Measurements from ENCODE around the gene UNG. TPM values are rescaled to one million over a fixed set of nuclear protein-coding genes. Genes with fewer than 3 reads are reported as not detected.
"Not testable (repeated sequence)": the region's sequence is repeated elsewhere in the genome, so short reads cannot be mapped to it uniquely, and the experiment has no call there.

UNG gene
- total RNA-seq, 1 experiment from 2014 or later, result 67.5 TPM

GRCh38 chr12:109131154-109132050 lies 34.0 kb downstream of the UNG start:
- Histone ChIP-seq H3K4me3 (no peak overlapping the region), H3K9me3 (peaks cover 5% of the 10 kb centered on the region), H3K36me3 (no peaks in the 10 kb centered on the region), H3K27me3 (no peaks in the 10 kb centered on the region)
- no peak for DNase-seq

GRCh38 chr12:109134186-109134917 lies 37.0 kb downstream of the UNG start:
- DNase-seq, result peak; percentile 48
- no peak overlapping the region for H3K4me3 ChIP-seq
- H3K36me3 ChIP-seq, result no peaks in the 10 kb centered on the region
- no peaks in the 10 kb centered on the region for H3K27me3 ChIP-seq
- peaks cover 6% of the 10 kb centered on the region for H3K9me3 ChIP-seq

DNA sequence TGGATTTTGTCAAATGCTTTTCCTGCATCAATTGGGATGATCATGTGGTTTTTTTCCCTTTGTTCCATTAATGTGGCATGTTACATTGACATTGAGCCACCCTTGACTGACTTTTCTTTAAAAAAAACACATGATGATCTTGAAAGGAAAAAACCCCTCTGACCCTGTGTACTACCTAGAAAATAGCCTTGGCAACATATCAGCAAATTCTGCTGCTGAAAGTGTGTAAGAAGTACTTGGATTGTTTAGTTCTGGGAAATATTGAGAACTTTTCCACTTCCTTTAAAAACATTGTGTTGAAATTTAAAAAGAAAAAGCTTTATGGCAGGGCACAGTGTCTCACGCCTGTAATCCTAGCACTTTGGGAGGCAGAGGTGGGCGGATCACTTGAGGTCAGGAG lies 39.7 kb downstream of the UNG start:
- H3K27me3 ChIP-seq, result no peaks in the 10 kb centered on the region
- DNase-seq, result no peak
- H3K36me3 ChIP-seq, result no peaks in the 10 kb centered on the region
- H3K4me3 ChIP-seq, result no peak overlapping the region
- peaks cover 6% of the 10 kb centered on the region for H3K9me3 ChIP-seq

DNA sequence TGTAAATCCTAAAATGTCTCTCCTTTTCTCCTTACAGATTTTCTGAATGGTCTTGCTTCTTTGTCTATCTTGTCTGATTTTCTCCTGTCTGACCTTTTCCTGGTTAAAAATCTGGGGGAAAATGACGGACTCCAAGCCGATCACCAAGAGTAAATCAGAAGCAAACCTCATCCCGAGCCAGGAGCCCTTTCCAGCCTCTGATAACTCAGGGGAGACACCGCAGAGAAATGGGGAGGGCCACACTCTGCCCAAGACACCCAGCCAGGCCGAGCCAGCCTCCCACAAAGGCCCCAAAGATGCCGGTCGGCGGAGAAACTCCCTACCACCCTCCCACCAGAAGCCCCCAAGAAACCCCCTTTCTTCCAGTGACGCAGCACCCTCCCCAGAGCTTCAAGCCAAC lies 42.0 kb downstream of the UNG start:
- DNase-seq, result no peak
- Histone ChIP-seq H3K9me3 (peaks cover 6% of the 10 kb centered on the region), H3K27me3 (no peaks in the 10 kb centered on the region), H3K4me3 (no peak overlapping the region), H3K36me3 (no peaks in the 10 kb centered on the region)

GRCh38 chr12:109139791-109140190 lies 42.4 kb downstream of the UNG start:
- no peak for DNase-seq
- no peaks in the 10 kb centered on the region for H3K27me3 ChIP-seq
- H3K4me3 ChIP-seq, result no peak overlapping the region
- H3K9me3 ChIP-seq, result peaks cover 6% of the 10 kb centered on the region
- H3K36me3 ChIP-seq, result no peaks in the 10 kb centered on the region

- Histone ChIP-seq H3K9me3 (peaks cover 6% of the 10 kb centered on the region), H3K4me3 (no peak overlapping the region), H3K27me3 (no peaks in the 10 kb centered on the region), H3K36me3 (no peaks in the 10 kb centered on the region)
- DNase-seq, result no peak
Measured at GRCh38 chr12:109140560-109140959, 43.2 kb downstream of the UNG start.

- DNase-seq, result no peak
- no peaks in the 10 kb centered on the region for H3K27me3 ChIP-seq
- H3K36me3 ChIP-seq, result no peaks in the 10 kb centered on the region
- no peaks in the 10 kb centered on the region for H3K9me3 ChIP-seq
- no peak overlapping the region for H3K4me3 ChIP-seq
Measured at GRCh38 chr12:109144224-109144623, 46.8 kb downstream of the UNG start.

GRCh38 chr12:109147126-109147525 lies 49.7 kb downstream of the UNG start:
- not testable (repeated sequence) for H3K4me3 ChIP-seq, H3K9me3 ChIP-seq, H3K27me3 ChIP-seq, H3K36me3 ChIP-seq, DNase-seq

GRCh38 chr12:109147954-109148353 lies 50.6 kb downstream of the UNG start:
- no peak overlapping the region for H3K4me3 ChIP-seq
- no peak for DNase-seq
- no peaks in the 10 kb centered on the region for H3K27me3 ChIP-seq
- H3K36me3 ChIP-seq, result no peaks in the 10 kb centered on the region
- no peaks in the 10 kb centered on the region for H3K9me3 ChIP-seq

DNA sequence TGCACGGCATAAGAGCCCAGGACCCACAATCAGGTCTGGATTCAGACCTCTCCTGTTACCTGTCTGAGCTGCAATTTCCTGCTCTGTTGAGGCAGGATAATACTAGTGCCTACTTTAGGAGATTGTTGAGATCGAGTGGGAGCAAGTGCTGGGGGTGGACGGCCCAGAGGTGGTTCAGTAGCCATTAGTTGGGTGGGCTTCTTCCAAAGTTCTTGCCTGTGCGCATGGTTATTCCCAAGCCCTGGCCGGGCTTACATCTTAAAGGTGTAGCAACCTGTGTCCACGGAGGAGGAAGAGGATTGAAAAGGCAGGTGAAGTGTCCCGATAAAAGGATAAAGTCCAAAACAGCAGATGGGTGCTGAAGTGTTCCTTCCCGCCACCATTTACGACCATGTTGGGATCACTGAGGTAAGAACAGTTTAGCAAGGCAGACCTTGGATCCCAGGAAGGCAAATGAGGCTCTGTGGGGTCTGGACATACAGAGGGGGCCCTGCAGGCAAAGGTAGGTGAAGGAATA lies 52.8 kb downstream of the UNG start:
- DNase-seq, result no peak
- Histone ChIP-seq H3K4me3 (no peak overlapping the region), H3K36me3 (no peaks in the 10 kb centered on the region), H3K27me3 (no peaks in the 10 kb centered on the region), H3K9me3 (no peaks in the 10 kb centered on the region)

GRCh38 chr12:109151457-109151856 lies 54.1 kb downstream of the UNG start:
- Histone ChIP-seq H3K36me3 (no peaks in the 10 kb centered on the region), H3K27me3 (no peaks in the 10 kb centered on the region), H3K9me3 (no peaks in the 10 kb centered on the region), H3K4me3 (no peak overlapping the region)
- no peak for DNase-seq

DNA sequence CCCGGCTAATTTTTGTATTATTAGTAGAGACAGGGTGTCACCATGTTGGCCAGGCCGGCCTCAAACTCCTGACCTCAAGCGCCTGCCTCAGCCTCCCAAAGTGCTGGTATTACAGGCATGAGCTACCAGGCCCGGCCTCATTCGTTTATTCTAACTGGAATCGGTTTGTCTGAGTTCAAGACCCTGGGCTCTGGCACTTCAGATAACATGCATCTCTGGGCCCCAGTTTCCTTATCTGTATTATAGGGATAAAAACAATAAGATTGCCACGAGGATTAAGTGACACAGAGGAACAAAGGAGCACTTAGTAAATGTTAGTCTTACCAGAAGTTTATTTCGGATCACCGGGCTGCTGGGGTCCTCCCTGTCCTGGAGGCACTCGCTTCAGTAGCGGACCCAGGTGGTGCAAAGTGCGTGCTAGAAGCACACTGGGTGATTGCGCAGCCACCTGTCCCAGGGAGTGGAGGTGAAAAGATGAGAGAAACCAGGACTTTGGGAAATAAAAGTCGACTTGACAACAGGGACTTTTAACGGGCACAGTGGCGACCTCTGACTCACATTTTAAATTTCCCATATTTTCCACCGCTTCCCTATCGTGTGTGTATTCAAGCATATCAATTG lies 56.5 kb downstream of the UNG start:
- H3K36me3 ChIP-seq, result no peaks in the 10 kb centered on the region
- H3K9me3 ChIP-seq, result no peaks in the 10 kb centered on the region
- DNase-seq, result no peak
- H3K4me3 ChIP-seq, result peak overlapping the region; percentile 65
- H3K27me3 ChIP-seq, result no peaks in the 10 kb centered on the region

DNA sequence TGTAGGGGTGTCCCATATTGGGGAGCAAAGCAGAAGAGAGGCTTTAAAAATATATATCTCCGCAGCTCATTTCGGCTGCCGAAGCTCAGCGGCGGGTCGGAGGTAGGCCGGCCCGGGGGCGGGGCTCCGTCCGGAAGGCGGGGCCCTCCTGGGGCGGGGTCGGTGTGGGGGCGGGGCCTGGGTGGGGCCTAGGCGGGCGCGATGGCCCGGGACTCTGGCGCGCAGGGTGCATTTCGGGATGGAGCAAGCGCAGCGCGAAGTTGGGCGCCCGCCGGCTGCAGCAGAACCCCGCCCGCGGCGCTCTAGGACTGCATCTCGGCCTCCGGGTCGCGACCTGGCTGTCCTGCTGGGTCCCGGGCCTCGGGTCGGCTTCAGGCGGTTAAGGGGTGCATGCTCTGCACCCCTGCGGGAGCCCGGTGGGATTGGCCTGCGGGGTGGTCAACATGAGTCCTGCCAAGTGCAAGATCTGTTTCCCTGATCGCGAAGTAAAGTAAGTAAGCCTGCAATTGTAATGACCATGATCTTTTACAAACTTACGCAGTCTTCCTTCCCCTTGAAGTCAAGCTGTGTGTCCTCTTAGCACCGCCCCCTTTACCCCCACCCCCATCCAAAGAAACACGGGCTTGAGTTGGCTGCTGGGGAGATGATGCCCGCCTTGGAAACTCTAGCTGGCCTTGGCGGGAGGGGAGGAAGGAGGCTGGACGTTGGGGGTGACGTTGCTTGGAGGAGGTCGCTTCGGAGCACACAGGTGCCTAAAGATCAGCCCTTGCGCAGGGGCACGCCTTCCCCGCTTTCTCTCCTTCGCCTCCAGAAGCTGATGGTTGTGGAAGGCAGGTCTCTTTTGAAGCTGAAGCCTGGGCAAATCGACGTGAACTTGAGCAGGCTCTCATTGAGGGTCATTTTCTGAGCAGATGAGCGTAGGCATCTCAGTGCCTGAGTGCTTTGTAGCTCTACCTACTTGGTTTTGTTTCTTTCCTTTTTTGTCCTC lies 57.3 kb downstream of the UNG start:
- Histone ChIP-seq H3K36me3 (no peaks in the 10 kb centered on the region), H3K9me3 (no peaks in the 10 kb centered on the region), H3K4me3 (peak overlapping the region; percentile 65), H3K27me3 (no peaks in the 10 kb centered on the region)
- DNase-seq, result peak; percentile 78

GRCh38 chr12:109156036-109156435 lies 58.6 kb downstream of the UNG start:
- Histone ChIP-seq H3K27me3 (no peaks in the 10 kb centered on the region), H3K4me3 (no peak overlapping the region), H3K36me3 (no peaks in the 10 kb centered on the region), H3K9me3 (no peaks in the 10 kb centered on the region)
- no peak for DNase-seq

DNA sequence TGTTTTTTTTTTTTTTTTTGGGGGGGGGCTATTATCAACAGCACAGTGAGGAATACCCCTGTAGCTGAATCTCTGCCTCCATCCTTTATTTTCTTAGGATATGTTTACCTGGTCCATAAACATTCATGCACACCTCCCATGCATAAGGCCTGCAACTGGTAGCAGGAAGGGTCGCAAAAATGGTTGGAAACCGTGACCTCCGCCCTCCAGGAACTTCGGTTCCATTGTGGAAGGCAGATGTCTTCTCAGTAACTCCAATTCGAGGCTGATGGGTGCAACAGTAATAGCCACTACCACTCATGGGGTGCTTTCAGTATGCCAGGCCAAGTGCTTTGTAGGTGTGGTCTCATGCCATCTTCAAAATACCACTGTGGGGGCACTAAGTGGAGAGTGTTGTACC lies 59.2 kb downstream of the UNG start:
- Histone ChIP-seq H3K27me3 (no peaks in the 10 kb centered on the region), H3K9me3 (no peaks in the 10 kb centered on the region), H3K4me3 (no peak overlapping the region), H3K36me3 (no peaks in the 10 kb centered on the region)
- no peak for DNase-seq

DNA sequence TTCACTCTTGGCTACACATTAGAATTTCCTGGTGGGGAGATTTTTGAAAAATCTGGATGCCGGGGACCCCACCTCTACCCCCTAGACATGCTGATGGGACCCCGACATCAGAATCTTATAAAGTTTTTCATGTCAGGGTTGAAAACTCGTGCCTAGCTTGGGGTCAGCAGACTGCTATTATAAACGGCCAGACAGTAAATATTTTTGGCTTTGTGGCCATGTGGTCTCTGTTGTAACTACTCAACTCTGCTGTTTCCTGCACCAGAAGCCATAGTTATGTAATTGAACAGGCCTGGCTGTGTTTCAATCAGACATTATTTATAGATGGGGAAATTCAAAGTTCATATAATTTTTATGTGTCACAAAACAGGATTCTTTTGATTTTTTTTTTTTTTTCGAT lies 60.6 kb downstream of the UNG start:
- DNase-seq, result no peak

More for the DNA sequence above, 60.6 kb downstream of the UNG start:
- Histone ChIP-seq H3K27me3 (no peaks in the 10 kb centered on the region), H3K4me3 (no peak overlapping the region), H3K9me3 (no peaks in the 10 kb centered on the region), H3K36me3 (no peaks in the 10 kb centered on the region)
